Stomach (tissue), 9 donors: ENCODE results near the gene BCO1. TPM values are rescaled to one million over a fixed set of nuclear protein-coding genes. Genes with fewer than 3 reads are reported as not detected.

Experiments
- DNase-seq, 2 donors: peaks; one replicate each; pipeline versions ENCODE4 v3.0.0 to v3.0.0-alpha.2; 2013 to 2019
- H3K27ac ChIP-seq, 5 donors: fragments of 200-600 bp in 4 of 5; sonication (generic) in 4 of 5; one replicate each; pipeline ENCODE4 v1.5.1; 2013 to 2019; ENCODE audit warnings: mild to moderate bottlenecking in 1 of 5, moderate library complexity in 1 of 5
- H3K27me3 ChIP-seq, 3 donors: fragments of 200-600 bp; sonication (generic); one replicate each; pipeline ENCODE4 v1.5.1; 2017 to 2019; ENCODE audit warnings: mixed run types in 1 of 3
- H3K36me3 ChIP-seq, 4 donors: fragments of 200-600 bp; sonication (generic); 1 replicate in 3 of 4; 2 replicates in 1 of 4; pipeline ENCODE4 v1.5.1; 2016 to 2019
- H3K4me1 ChIP-seq, 4 donors: fragments of 200-600 bp; sonication (generic); one replicate each; pipeline ENCODE4 v1.5.1; 2016 to 2019
- H3K4me3 ChIP-seq, 4 donors: fragments of 200-600 bp; sonication (generic) in 3 of 4; one replicate each; pipeline ENCODE4 v1.5.1; 2016 to 2019; ENCODE audit warnings: mild to moderate bottlenecking in 1 of 4
- H3K9me3 ChIP-seq, 4 donors: fragments of 200-600 bp; sonication (generic); one replicate each; pipeline ENCODE4 v1.5.1; 2016 to 2019
- EP300 ChIP-seq: sonication (generic); formaldehyde crosslinking; IDR thresholded peaks from one replicate; pipeline ENCODE4 v1.6.1; 2017; ENCODE audit warnings: antibody characterized with exemption
- POLR2A ChIP-seq, 4 donors: fragments of 450-650 bp; IDR thresholded peaks; one replicate each; pipeline ENCODE4 v1.6.1; 2016; ENCODE audit warnings: antibody characterized with exemption in 4 of 4, control low read depth in 2 of 4, mild to moderate bottlenecking in 1 of 4, moderate library complexity in 1 of 4
- POLR2AphosphoS5 ChIP-seq, 3 donors: sonication (generic); formaldehyde crosslinking; IDR thresholded peaks; one replicate each; pipeline ENCODE4 v1.6.1; 2016; ENCODE audit warnings: antibody characterized with exemption in 3 of 3
- WGBS, 5 donors: extraction: QIAGEN DNeasy Blood & Tissue Kit in 3 of 5; methylation state at CpG; one replicate each; pipeline versions ENCODE4 v1.1.5 to v1.1.7; 2013 to 2018; 5-methylcytosine and 5-hydroxymethylcytosine counted together
- intact Hi-C: fragments of 100-400 bp; cut with DNase I; formaldehyde crosslinking; loops from one replicate; pipeline ENCODE4 v1.15.1; 2023; ENCODE audit warnings: low total_unique reads
- polyA plus RNA-seq, 3 donors: library from polyadenylated mRNA; stranded (reverse); fragments of 200-250 nt; gene quantifications; one replicate each; pipeline ENCODE4 v1.2.3, GENCODE V29; 2013
- total RNA-seq, 5 donors: library from RNA; depleted of rRNA; stranded (reverse); fragments of >200 nt; gene quantifications; one replicate each; pipeline versions ENCODE4 v1.1.0 to v1.2.3, GENCODE V29; 2014 to 2016
- TF ChIP-seq, protein P1 (sequence below), 7 experiments: fragments of 450-650 bp in 4 of 7; fragments of 200-600 bp in 3 of 7; sonication (generic) in 3 of 7; IDR thresholded peaks; one replicate each; pipeline ENCODE4 v1.5.1; 2016 to 2019; ENCODE audit warnings: antibody characterized with exemption in 7 of 7, control low read depth in 2 of 7, mild to moderate bottlenecking in 1 of 7
- donor health status: healthy with polysubstance abuse.
- donor health status: Bipolar disorder and iron deficiency.
- donor health status: healthy.

The BCO1 gene
- total and polyA plus RNA-seq, 8 donors = 0.38 to 5.8 (median 2.1) TPM; not detected in 3

GRCh38 chr16:81315271-81316175 is 77.0 kb downstream of the BCO1 start:
- DNase-seq = peak; percentile 68 to 83
- peak overlapping the region; percentile 67 to 97 (median 95) for H3K4me3 ChIP-seq
- H3K36me3 ChIP-seq = no peaks in the 10 kb centered on the region
- TF ChIP-seq, protein P1, sequence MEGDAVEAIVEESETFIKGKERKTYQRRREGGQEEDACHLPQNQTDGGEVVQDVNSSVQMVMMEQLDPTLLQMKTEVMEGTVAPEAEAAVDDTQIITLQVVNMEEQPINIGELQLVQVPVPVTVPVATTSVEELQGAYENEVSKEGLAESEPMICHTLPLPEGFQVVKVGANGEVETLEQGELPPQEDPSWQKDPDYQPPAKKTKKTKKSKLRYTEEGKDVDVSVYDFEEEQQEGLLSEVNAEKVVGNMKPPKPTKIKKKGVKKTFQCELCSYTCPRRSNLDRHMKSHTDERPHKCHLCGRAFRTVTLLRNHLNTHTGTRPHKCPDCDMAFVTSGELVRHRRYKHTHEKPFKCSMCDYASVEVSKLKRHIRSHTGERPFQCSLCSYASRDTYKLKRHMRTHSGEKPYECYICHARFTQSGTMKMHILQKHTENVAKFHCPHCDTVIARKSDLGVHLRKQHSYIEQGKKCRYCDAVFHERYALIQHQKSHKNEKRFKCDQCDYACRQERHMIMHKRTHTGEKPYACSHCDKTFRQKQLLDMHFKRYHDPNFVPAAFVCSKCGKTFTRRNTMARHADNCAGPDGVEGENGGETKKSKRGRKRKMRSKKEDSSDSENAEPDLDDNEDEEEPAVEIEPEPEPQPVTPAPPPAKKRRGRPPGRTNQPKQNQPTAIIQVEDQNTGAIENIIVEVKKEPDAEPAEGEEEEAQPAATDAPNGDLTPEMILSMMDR (IDR thresholded peaks at IDR 0.05) = no peak
- TF ChIP-seq POLR2AphosphoS5 (IDR thresholded peaks at IDR 0.05) = peak in 1 of 3 donors; percentile 26
- 0 to 3% (median 1%) methylated on average over 17 to 88 of the region's 88 CpGs for WGBS, 5 donors
- H3K9me3 ChIP-seq = no peaks in the 10 kb centered on the region
- intact Hi-C loops = no loop called here
- H3K27me3 ChIP-seq = no peaks in the 10 kb centered on the region
- peaks cover 8 to 83% (median 56%) of the 10 kb centered on the region in 4 donors for H3K4me1 ChIP-seq
- H3K27ac ChIP-seq = peak overlapping the region; percentile 92 to 97 (median 95)

GRCh38 chr16:81316176-81316496 is 77.6 kb downstream of the BCO1 start:
- intact Hi-C loops = no loop called here
- DNase-seq = no peak
- H3K27ac ChIP-seq = peak overlapping the region in 3 of 5 donors; percentile 95 to 97 (median 97)
- TF ChIP-seq POLR2AphosphoS5 (IDR thresholded peaks at IDR 0.05) = no peak
- no peak for TF ChIP-seq EP300
- no peak for TF ChIP-seq POLR2A (IDR thresholded peaks at IDR 0.05)
- TF ChIP-seq, protein P1 (IDR thresholded peaks at IDR 0.05) = no peak
- WGBS, 5 donors = 55 to 80% (median 70%) methylated on average over 5 of the region's 5 CpGs
- H3K4me3 ChIP-seq = peak overlapping the region; percentile 67 to 97 (median 95)
- peaks cover 8 to 83% (median 59%) of the 10 kb centered on the region in 4 donors for H3K4me1 ChIP-seq
- no peaks in the 10 kb centered on the region for H3K9me3 ChIP-seq
- H3K27me3 ChIP-seq = no peaks in the 10 kb centered on the region
- H3K36me3 ChIP-seq = no peaks in the 10 kb centered on the region

GRCh38 chr16:81318711-81319110 is 80.2 kb downstream of the BCO1 start:
- Histone ChIP-seq H3K4me3 (no peak overlapping the region), H3K4me1 (peaks cover 3 to 65% (median 44%) of the 10 kb centered on the region in 4 donors), H3K9me3 (no peaks in the 10 kb centered on the region), H3K36me3 (no peaks in the 10 kb centered on the region), H3K27me3 (no peaks in the 10 kb centered on the region), H3K27ac (no peak overlapping the region)
- TF ChIP-seq EP300 = no peak
- TF ChIP-seq POLR2AphosphoS5 (IDR thresholded peaks at IDR 0.05) = no peak
- TF ChIP-seq POLR2A (IDR thresholded peaks at IDR 0.05) = no peak
- TF ChIP-seq, protein P1 (IDR thresholded peaks at IDR 0.05) = no peak
- DNase-seq = no peak
- intact Hi-C loops = no loop called here
- 69 to 82% (median 80%) methylated on average over 7 of the region's 7 CpGs for WGBS, 5 donors

DNA sequence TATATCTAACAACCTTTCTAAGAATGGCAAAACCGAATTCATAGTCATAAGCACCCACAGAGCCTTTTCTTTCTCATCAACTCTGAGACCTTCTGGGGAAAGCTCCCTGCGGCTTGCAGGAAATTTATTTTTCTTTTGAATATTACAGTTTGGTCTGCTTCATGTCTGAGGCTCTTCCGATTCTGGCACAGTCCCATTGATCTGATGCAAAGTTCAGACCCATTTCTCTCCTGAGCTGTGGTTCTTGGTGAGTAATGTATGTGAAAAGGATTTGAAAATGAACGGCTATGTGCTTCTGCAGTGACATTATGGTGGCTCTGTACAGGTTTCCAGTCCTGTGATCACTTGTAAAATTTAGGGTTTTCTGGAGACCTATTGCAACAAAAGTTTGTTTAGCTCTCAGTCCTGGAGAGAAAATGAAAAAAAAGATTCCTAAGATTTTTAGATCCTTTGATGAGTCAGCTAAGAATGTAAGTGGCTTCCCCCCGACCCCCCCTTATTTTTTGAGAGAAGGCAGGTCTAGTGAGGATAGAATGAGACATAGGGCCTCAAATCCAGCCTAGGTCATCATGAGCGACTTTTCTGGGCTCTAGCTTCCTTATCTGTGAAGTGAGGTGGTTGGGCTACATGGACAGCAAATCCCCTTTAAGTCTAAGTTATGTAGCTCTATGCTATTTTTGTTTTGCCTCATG is 80.9 kb downstream of the BCO1 start:
- Histone ChIP-seq H3K36me3 (no peaks in the 10 kb centered on the region), H3K4me1 (peaks cover 0 to 59% (median 37%) of the 10 kb centered on the region in 4 donors), H3K4me3 (no peak overlapping the region), H3K9me3 (no peaks in the 10 kb centered on the region), H3K27me3 (no peaks in the 10 kb centered on the region), H3K27ac (peak overlapping the region in 1 of 5 donors; percentile 29)
- DNase-seq = no peak
- intact Hi-C loops = no loop called here
- WGBS, 5 donors = 65 to 75% (median 69%) methylated on average over 6 of the region's 6 CpGs
- TF ChIP-seq POLR2AphosphoS5 (IDR thresholded peaks at IDR 0.05) = no peak
- TF ChIP-seq, protein P1 (IDR thresholded peaks at IDR 0.05) = no peak
- no peak for TF ChIP-seq POLR2A (IDR thresholded peaks at IDR 0.05)
- no peak for TF ChIP-seq EP300
